HTR-8/SVneo (cell line): ENCODE results near the gene GADD45B.

ENCODE experiments used
- DNase-seq: peaks from one replicate; pipeline ENCODE4 v3.0.0; 2011; ENCODE audit warnings: low spot score, mixed read lengths; ENCODE audit not compliant: insufficient read length
- FAIRE-seq: peaks from 2 replicates; lab custom pipeline; 2011; peaks lifted over from hg19 to GRCh38; lab: Jason Lieb, UNC

GADD45B gene, protein sequence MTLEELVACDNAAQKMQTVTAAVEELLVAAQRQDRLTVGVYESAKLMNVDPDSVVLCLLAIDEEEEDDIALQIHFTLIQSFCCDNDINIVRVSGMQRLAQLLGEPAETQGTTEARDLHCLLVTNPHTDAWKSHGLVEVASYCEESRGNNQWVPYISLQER

GRCh38 chr19:2475702-2476450, at the start of gene GADD45B:
Gene GADD45B, plus strand, starts transcription at chr19:2476127. Its CDS starts 232 bp downstream, at chr19:2476359.
- FAIRE-seq = peak; percentile 4
- DNase-seq = peak; percentile 97

DNA sequence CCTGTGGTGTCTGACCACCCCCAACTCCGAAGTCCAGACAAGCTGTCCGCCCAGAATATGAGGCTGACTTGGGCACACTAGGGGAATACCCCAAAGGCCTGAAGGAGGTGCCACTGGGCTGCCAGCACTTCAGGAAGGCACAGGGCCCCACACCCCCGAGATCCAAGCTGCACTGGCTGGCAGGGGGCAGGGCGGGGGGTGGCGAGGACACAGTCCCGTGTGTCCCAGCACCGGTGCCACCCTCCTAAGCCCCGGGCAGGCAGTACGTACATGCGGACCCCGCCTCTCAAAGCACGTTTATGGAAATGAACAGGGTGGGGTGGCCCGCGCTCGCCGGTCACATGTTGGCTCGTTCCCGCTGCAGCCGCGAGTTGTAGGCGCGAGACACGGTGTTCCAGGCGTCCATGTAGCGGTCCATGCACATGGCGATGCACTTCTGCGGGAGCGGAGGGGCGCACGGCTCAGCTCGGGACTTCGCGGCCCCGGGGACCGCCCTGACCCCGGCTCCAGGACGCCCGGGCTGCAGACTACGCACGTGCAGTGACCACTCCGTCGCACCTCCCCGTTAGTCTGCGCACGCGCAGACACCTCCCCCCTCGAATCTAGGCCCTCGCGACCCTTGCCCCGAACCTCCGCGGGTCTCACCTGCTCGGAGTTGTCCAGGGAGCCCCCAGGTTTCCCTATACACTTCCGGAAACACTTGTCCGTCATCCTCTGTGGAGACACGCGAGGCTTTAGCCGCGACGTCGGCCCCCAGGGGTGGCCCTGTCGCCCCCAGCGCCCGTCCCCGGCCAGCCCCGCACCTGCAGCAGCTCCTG, 49.1 kb upstream of the GADD45B start:
- FAIRE-seq (peak; percentile 82), DNase-seq (peak; percentile 53)

DNA sequence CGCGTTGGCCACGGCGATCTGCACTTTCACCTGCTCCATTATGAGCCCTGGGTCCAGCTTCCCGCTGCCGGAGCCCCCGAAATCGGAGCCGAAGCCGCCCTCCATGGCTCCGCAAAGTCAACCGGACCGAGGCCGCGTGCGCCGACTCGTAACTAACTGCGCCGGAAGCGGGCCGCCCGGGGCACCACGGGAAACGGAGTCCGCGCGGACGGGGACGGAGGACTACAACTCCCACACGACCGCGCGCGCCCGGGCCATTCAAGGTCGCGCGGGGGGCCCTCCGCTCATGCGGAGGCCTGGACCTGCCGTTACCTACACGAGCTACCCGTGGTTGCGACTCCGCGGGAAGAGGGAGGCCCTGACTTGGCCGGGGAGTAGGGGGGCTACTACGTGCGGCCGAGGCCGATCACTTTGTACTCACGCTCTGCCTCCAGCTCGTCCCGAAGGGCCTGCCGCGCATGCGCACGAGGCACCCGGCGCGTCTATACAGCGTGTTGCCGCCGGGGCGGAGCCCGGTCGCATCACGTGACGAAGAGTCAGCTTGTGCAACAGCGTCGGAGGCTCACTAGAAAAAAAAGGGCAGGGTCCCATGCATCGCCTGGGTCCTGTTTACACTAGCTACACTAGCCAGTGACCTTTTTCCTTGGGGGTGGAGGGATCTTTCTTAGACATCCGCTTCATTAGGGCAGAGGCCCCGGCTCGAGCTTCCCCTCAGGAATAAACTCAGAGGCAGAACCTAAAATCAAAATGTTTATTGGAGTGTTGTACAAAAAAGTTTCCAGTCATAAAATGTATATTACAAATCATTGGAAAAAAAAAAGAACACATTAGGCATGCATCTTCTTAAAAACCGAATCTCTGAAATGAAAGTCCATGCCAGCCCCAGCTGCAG, 48.3 kb upstream of the GADD45B start, which contains the start of gene TIMM13:
Gene TIMM13 (minus strand): TSS at position 158 of the 892 bp plus-strand sequence. CDS start 53 bp downstream, at position 105.
- FAIRE-seq (peak; percentile 89), DNase-seq (peak; percentile 94)

GRCh38 chr19:2428321-2428690, 47.6 kb upstream of the GADD45B start:
- no peak for FAIRE-seq

DNA sequence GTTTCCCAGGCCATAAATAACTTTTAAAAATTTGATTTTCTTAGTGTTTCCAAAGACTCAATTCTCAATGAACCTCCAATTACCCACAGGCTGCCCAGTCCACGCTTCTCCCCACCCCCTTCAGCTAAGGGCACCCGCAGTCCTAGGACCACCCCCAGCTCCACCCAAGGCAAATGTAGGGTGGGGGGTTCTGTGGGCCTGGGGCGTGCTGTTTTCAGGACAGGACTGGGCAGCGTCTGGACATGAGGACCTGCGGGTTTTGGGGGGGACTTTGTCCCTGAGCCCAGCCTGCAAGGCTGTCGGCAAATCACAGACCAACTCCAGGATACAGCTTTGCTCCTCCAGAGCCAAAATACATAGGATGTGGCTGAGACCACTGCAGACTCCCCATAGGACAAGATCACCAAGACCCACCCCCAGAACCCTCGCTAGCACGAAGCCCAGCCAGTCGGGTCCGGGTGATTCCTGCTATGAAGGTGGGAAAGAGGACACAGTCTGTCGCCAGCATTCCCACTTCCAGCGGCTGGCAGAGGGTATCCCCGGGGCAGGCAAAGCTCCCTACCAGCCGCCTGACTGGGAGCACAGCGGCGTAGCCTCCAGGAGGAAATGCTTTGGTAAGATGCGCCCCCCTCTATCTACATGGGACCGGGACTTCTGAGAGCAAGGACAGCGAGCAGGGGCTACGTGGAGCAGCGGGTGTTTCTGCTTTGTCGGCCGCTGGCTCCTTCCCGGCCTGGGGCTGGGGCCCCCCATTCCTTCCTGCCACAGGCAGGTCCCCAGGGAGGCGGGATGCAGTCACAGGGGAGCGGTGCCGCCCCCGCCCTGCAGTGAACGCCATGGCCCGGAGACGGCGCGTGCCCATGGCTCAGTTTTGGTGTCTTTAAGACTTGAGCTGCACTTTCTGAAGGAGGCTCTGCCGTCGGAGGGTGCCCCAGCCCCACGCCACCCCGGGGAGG, 46.9 kb upstream of the GADD45B start:
- no peak for FAIRE-seq

More at GRCh38 chr19:2428321-2428690, 47.6 kb upstream of the GADD45B start:
- DNase-seq = no peak

GRCh38 chr19:2429917-2430535, 45.9 kb upstream of the GADD45B start:
- no peak for DNase-seq
- no peak for FAIRE-seq

More for the DNA sequence above, 46.9 kb upstream of the GADD45B start:
- DNase-seq = no peak

GRCh38 chr19:2431318-2432055, 44.4 kb upstream of the GADD45B start:
- FAIRE-seq = no peak
- DNase-seq = no peak

DNA sequence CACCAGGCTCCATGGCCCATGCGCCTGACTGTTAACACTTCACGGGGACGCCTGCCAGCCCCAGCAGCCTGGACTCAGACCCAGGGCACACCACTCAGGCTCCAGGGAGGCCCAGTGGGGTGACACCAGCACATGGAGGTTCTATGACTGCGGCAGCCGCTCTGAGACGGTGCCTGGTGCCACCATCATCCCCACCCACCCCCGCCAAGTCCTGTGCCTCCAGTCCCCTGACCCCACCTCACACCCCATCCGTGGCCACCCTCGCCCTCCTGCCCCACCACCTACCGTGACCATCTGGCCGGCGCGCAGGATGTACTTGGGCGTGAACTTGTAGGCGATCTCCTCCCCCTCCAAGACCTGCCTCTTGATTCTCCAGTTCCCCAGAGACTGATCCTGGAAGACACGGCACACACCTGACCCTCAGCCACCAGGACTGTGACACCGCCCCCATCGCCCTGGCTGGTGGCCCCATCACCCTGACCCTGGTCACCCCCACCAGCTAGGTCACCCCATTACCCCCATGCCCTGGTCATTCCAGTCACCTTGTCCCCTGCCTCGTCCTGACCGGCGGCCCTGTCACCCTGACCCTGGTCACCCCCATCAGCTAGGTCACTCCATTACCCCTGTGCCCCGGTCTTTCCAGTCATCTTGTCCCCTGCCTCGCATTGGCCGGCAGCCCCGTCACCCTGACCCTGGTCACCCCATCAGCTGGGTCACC, 43.6 kb upstream of the GADD45B start:
- FAIRE-seq = no peak
- no peak for DNase-seq

DNA sequence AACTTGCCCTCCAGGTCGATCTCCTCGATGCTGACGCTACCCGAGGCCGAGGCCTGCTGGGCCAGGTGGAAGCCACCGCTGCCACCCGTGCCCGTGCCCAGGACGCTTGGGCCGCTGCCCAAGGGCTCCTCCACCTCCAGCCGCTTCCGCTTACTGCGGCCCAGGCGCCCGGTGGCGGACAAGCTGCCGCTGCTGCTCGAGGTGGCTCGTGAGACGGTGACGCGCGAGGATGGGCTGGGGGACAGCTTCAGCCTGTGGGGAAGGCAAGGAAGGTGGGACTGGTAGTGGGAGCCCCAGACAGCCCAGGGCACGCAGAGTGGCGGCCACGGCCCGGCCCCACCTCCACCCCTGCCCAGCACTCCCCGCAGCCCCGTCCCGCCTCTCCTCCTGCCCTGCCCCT, 42.1 kb upstream of the GADD45B start:
- FAIRE-seq = no peak
- no peak for DNase-seq

DNA sequence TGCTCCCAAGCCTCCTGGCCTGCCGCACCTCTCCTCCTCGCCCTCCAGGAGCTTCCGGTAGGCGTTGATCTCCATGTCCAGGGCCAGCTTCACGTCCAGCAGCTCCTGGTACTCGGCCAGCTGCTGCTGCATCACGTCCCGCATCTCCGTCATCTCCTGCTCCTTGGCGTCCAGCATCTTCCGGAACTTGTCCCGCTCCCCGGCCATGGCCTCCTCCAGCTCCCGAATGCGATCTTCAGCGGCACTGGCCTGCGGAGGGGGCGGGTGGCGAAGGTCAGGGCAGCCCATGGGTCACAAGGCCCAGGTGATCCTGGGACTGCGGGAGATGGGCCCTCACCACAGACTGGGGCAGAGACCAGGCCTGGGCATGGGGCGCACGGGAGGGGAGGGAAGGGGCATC, 41.7 kb upstream of the GADD45B start:
- FAIRE-seq (no peak), DNase-seq (no peak)

- FAIRE-seq (no peak), DNase-seq (no peak)
These were observed 41.1 kb upstream of the GADD45B start for GRCh38 chr19:2434721-2435265.

DNA sequence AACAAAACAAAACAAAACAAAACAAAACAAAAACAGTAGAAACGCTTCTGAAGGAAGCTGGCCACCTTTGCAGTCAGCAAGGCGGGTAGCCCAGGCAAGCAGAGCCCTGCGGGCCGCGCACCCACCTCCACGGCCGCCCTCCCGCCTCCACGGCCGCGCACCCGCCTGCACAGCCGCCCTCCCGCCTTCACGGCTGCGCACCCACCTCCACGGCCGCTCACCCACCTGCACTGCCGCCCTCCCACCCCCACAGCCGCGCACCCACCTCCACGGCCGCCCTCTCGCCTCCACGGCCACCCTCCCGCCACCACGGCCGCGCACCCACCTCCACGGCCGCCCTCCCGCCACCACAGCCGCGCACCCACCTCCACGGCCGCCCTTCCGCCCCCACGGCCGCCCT, 39.5 kb upstream of the GADD45B start:
- no peak for FAIRE-seq
- DNase-seq = no peak

DNA sequence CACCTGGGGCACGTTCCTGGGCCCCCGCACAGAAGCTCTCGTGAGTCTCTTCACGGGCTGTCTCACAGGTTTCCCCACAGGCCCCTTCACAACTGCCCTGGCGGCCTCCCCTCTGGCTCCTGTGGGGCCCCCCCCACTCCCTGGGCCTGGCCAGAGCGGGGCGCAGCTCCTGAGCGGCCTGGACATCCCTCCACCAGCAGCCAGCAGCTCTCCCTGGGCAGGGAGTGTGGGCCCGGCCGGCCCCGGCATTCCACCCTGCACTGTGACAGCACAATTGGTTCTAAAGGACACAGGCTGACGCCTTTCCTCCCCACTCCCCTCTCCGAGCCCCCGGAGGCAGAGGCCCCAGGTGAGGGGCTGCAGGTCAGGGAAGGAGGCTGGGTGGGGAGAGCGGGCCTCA, 39.0 kb upstream of the GADD45B start:
- no peak for FAIRE-seq

DNA sequence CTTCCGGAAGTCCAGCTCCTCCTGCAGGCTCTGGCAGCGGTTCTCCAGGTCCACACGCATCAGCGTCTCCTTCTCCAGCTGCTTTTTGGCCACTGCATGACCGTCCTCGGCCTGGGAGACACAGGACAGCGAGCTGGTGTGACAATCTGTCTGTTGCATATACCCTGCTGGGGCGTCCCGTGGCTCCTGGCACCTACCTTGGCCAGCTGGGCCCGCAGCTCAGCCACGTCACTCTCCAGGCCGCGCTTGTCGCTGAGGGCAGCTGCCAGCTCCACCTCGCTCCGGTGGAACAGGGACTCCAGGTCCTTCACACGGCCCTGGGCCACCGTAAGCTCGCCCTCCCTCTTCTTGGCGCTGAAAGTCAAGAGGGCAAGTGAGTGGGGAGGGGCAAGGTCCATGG, 37.7 kb upstream of the GADD45B start:
- DNase-seq (no peak), FAIRE-seq (no peak)

More for the DNA sequence above, 39.0 kb upstream of the GADD45B start:
- no peak for DNase-seq

- no peak for FAIRE-seq
- DNase-seq = no peak
These were observed 35.4 kb upstream of the GADD45B start for GRCh38 chr19:2440515-2440914.

GRCh38 chr19:2441096-2441752, 34.7 kb upstream of the GADD45B start:
- FAIRE-seq = no peak
- DNase-seq = no peak
